ENCODE results near the gene PROSER3. TPM values are rescaled to one million over a fixed set of nuclear protein-coding genes. Genes with fewer than 3 reads are reported as not detected.

Gene PROSER3
- polyA plus RNA-seq, 1 donor (not counting 4 experiments of a cell fraction or from before 2014, with no cell fraction given), result 5.5 TPM

DNA sequence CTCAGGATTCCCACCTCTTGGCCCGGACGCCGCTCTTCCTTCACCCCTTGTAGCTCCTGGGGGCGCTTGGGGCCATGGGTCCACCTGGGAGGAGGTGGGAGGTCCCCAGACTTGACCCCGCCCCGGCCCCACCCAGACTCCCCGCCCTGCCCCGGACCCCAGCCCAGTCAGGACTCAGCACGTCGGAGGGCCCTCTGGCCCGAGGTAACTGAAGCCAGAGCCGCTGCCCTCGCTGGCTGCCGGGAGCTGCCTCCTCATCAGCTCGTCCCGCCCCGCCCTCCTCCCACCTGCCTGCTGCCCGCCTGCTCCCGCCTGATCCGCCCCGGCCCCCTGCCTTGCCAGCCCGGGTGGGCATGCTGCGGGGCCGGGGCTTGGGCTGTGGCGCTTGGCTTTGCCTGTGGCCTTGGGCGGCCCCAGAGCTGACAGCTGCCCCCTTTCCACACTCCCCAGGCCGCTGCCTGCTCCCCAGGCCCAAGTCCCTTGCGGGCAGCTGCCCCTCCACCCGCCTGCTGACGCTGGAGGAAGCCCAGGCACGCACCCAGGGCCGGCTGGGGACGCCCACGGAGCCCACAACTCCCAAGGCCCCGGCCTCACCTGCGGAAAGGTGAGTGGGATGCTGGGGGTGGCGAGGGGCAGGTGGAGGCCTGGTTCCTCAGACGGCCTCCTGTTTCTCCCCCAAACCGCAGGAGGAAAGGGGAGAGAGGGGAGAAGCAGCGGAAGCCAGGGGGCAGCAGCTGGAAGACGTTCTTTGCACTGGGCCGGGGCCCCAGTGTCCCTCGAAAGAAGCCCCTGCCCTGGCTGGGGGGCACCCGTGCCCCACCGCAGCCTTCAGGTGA is 26.7 kb downstream of the PROSER3 start:
- Histone ChIP-seq H3K9ac (ENCODE audit: control insufficient read depth, extremely low read depth, insufficient read depth, low read length) (no peak overlapping the region), H3K27me3 (ENCODE audit: control insufficient read depth, extremely low read depth, insufficient read depth, low read length) (no peaks in the 10 kb centered on the region), H3K4me2 (ENCODE audit: control insufficient read depth, extremely low read depth, insufficient read depth, low read depth, low read length) (no peak overlapping the region), H3K9me1 (ENCODE audit: control insufficient read depth, extremely low read depth, insufficient read depth, low read length) (no peaks in the 10 kb centered on the region), H2AFZ (ENCODE audit: control insufficient read depth, low read length) (no peak overlapping the region), H3K27ac (ENCODE audit: control insufficient read depth, insufficient read depth, low read length) (no peak overlapping the region), H3K4me3 (ENCODE audit: control insufficient read depth in 2 of 3, extremely low read depth in 1 of 3, insufficient read depth in 2 of 3, low read depth in 1 of 3, low read length in 3 of 3) (no peak overlapping the region), H3K79me2 (ENCODE audit: control insufficient read depth, insufficient read depth, low read length) (no peaks in the 10 kb centered on the region), H3K9me3 (ENCODE audit: control insufficient read depth, low read depth, low read length) (no peaks in the 10 kb centered on the region), H3K4me1 (ENCODE audit: control insufficient read depth, extremely low read depth, insufficient read depth, low read length) (no peaks in the 10 kb centered on the region), H4K20me1 (ENCODE audit: control insufficient read depth, extremely low read depth, insufficient read depth, low read length) (peaks cover 2% of the 10 kb centered on the region), H3K36me3 (ENCODE audit: control insufficient read depth in 2 of 2, extremely low read depth in 1 of 2, insufficient read depth in 2 of 2, low read length in 2 of 2) (no peaks in the 10 kb centered on the region)
- no peak for DNase-seq (ENCODE audit: low read depth, low spot score)
- dilution Hi-C loops (cut with MboI; ENCODE audit: extremely low pct_ligation_motif_present, low sequenced_read_pairs), result no loop called here
- TF ChIP-seq EZH2 (IDR thresholded peaks at IDR 0.05; ENCODE audit: low read length), result no peak
- TF ChIP-seq, protein P1, sequence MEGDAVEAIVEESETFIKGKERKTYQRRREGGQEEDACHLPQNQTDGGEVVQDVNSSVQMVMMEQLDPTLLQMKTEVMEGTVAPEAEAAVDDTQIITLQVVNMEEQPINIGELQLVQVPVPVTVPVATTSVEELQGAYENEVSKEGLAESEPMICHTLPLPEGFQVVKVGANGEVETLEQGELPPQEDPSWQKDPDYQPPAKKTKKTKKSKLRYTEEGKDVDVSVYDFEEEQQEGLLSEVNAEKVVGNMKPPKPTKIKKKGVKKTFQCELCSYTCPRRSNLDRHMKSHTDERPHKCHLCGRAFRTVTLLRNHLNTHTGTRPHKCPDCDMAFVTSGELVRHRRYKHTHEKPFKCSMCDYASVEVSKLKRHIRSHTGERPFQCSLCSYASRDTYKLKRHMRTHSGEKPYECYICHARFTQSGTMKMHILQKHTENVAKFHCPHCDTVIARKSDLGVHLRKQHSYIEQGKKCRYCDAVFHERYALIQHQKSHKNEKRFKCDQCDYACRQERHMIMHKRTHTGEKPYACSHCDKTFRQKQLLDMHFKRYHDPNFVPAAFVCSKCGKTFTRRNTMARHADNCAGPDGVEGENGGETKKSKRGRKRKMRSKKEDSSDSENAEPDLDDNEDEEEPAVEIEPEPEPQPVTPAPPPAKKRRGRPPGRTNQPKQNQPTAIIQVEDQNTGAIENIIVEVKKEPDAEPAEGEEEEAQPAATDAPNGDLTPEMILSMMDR (optimal IDR thresholded peaks at IDR 0.05 in 1 of 3, IDR thresholded peaks at IDR 0.05 in 1 of 3, conservative IDR thresholded peaks at IDR 0.05 in 1 of 3; ENCODE audit: extremely low read depth in 1 of 3, insufficient read depth in 2 of 3, low read length in 3 of 3), result no peak
- FAIRE-seq, result no peak

DNA sequence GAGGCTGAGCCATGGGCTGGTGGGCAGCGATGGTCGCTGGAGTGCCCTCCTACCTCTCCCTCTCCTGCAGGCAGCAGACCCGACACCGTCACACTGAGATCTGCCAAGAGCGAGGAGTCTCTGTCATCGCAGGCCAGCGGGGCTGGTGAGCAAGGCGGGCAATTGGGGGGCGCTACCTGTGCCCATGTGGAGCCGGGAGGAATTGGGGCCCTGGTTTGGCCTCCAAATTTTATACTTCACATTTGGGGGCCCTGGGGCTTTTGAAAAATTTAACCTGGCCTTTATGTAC is 27.3 kb downstream of the PROSER3 start:
- H3K4me3 ChIP-seq (ENCODE audit: control insufficient read depth in 2 of 3, extremely low read depth in 1 of 3, insufficient read depth in 2 of 3, low read depth in 1 of 3, low read length in 3 of 3), result no peak overlapping the region
- H3K9me3 ChIP-seq (ENCODE audit: control insufficient read depth, low read depth, low read length), result no peaks in the 10 kb centered on the region
- no peak overlapping the region for H3K4me2 ChIP-seq (ENCODE audit: control insufficient read depth, extremely low read depth, insufficient read depth, low read depth, low read length)
- H3K79me2 ChIP-seq (ENCODE audit: control insufficient read depth, insufficient read depth, low read length), result no peaks in the 10 kb centered on the region
- no peaks in the 10 kb centered on the region for H3K9me1 ChIP-seq (ENCODE audit: control insufficient read depth, extremely low read depth, insufficient read depth, low read length)
- no peaks in the 10 kb centered on the region for H3K36me3 ChIP-seq (ENCODE audit: control insufficient read depth in 2 of 2, extremely low read depth in 1 of 2, insufficient read depth in 2 of 2, low read length in 2 of 2)
- H4K20me1 ChIP-seq (ENCODE audit: control insufficient read depth, extremely low read depth, insufficient read depth, low read length), result peaks cover 2% of the 10 kb centered on the region
- H3K27me3 ChIP-seq (ENCODE audit: control insufficient read depth, extremely low read depth, insufficient read depth, low read length), result no peaks in the 10 kb centered on the region
- TF ChIP-seq EZH2 (IDR thresholded peaks at IDR 0.05; ENCODE audit: low read length), result no peak
- TF ChIP-seq, protein P1 (optimal IDR thresholded peaks at IDR 0.05 in 1 of 3, IDR thresholded peaks at IDR 0.05 in 1 of 3, conservative IDR thresholded peaks at IDR 0.05 in 1 of 3; ENCODE audit: extremely low read depth in 1 of 3, insufficient read depth in 2 of 3, low read length in 3 of 3), result no peak
- FAIRE-seq (no peak), DNase-seq (ENCODE audit: low read depth, low spot score) (no peak)
- H3K9ac ChIP-seq (ENCODE audit: control insufficient read depth, extremely low read depth, insufficient read depth, low read length), result no peak overlapping the region
- no peak overlapping the region for H2AFZ ChIP-seq (ENCODE audit: control insufficient read depth, low read length)
- no peaks in the 10 kb centered on the region for H3K4me1 ChIP-seq (ENCODE audit: control insufficient read depth, extremely low read depth, insufficient read depth, low read length)
- dilution Hi-C loops (cut with MboI; ENCODE audit: extremely low pct_ligation_motif_present, low sequenced_read_pairs), result no loop called here
- H3K27ac ChIP-seq (ENCODE audit: control insufficient read depth, insufficient read depth, low read length), result no peak overlapping the region

Data from keratinocyte (primary cell).